HEK293 (cell line): Measurements from ENCODE around the gene HSD17B2.

ENCODE experiments used
- CTCF ChIA-PET: fragments of 350-600 bp; formaldehyde crosslinking; extraction: SDS; loops from one replicate; lab custom pipeline; 2021; ENCODE audit warnings: antibody characterized with exemption; lab: Yijun Ruan, JAX
- POLR2A ChIA-PET: fragments of 300-600 bp; formaldehyde crosslinking; extraction: SDS; loops from one replicate; lab custom pipeline; 2020; ENCODE audit warnings: antibody characterized with exemption, inconsistent platforms; lab: Yijun Ruan, JAX
- H3K27ac ChIP-seq: fragments of 200-500 bp; sonication (Bioruptor generic); 2 replicates; pipeline ENCODE4 v1.5.1; 2014; ENCODE audit warnings: low read depth, low read length, control low read depth, inconsistent platforms; ENCODE audit errors: extremely low read depth
- H3K36me3 ChIP-seq, 2 experiments: fragments of 200-500 bp in 1 of 2; sonication (Bioruptor generic) in 1 of 2; 1 replicate in 1 of 2; 2 replicates in 1 of 2; pipeline ENCODE4 v1.5.1; 2014 to 2017; ENCODE audit warnings: inconsistent platforms in 2 of 2, low read length in 2 of 2; ENCODE audit not compliant: control insufficient read depth in 2 of 2, insufficient read depth in 1 of 2
- H3K4me1 ChIP-seq: fragments of 200-500 bp; sonication (Bioruptor generic); 2 replicates; pipeline ENCODE4 v1.5.1; 2014; ENCODE audit warnings: mild to moderate bottlenecking, low read length, inconsistent platforms; ENCODE audit not compliant: control insufficient read depth, insufficient read depth
- H3K4me3 ChIP-seq: 2 replicates; pipeline ENCODE4 v1.5.1; 2011; ENCODE audit warnings: low read depth, mild to moderate bottlenecking, control low read depth, low read length, moderate library complexity
- H3K9me3 ChIP-seq: fragments of 200-500 bp; sonication (Bioruptor generic); 2 replicates; pipeline ENCODE4 v1.5.1; 2014; ENCODE audit warnings: low read depth, low read length, inconsistent platforms; ENCODE audit not compliant: control insufficient read depth, insufficient read depth
- EGR2 ChIP-seq: fragments of 450-650 bp; formaldehyde crosslinking; IDR thresholded peaks from 2 replicates; pipeline ENCODE4 v1.5.1; 2016; ENCODE audit warnings: low read depth, missing biosample characterization, missing genetic modification characterization
- GLI4 ChIP-seq: fragments of 450-650 bp; formaldehyde crosslinking; IDR thresholded peaks from 2 replicates; pipeline ENCODE4 v1.5.1; 2016; ENCODE audit warnings: missing biosample characterization, missing genetic modification characterization
- GLIS1 ChIP-seq: fragments of 450-650 bp; formaldehyde crosslinking; IDR thresholded peaks from 2 replicates; pipeline ENCODE4 v1.5.1; 2016; ENCODE audit warnings: missing biosample characterization, missing genetic modification characterization
- ZBTB48 ChIP-seq: fragments of 450-650 bp; formaldehyde crosslinking; IDR thresholded peaks from 2 replicates; pipeline ENCODE4 v1.5.1; 2016; ENCODE audit warnings: missing biosample characterization, missing genetic modification characterization
- ZBTB7A ChIP-seq: fragments of 450-650 bp; formaldehyde crosslinking; IDR thresholded peaks from 2 replicates; pipeline ENCODE4 v1.5.1; 2016; ENCODE audit warnings: low read depth, missing biosample characterization, missing genetic modification characterization
- ZFP3 ChIP-seq: fragments of 450-650 bp; formaldehyde crosslinking; IDR thresholded peaks from 2 replicates; pipeline ENCODE4 v1.5.1; 2016; ENCODE audit warnings: low read depth, missing biosample characterization, missing genetic modification characterization
- ZNF121 ChIP-seq: fragments of 450-650 bp; formaldehyde crosslinking; IDR thresholded peaks from 2 replicates; pipeline ENCODE4 v1.5.1; 2016; ENCODE audit warnings: missing biosample characterization, missing genetic modification characterization
- ZNF140 ChIP-seq: fragments of 450-650 bp; formaldehyde crosslinking; IDR thresholded peaks from 2 replicates; pipeline ENCODE4 v1.5.1; 2016; ENCODE audit warnings: missing biosample characterization, missing genetic modification characterization
- ZNF2 ChIP-seq: fragments of 450-650 bp; formaldehyde crosslinking; IDR thresholded peaks from 2 replicates; pipeline ENCODE4 v1.5.1; 2016; ENCODE audit warnings: missing biosample characterization, missing genetic modification characterization
- ZNF202 ChIP-seq: fragments of 450-650 bp; formaldehyde crosslinking; IDR thresholded peaks from 2 replicates; pipeline ENCODE4 v1.5.1; 2016; ENCODE audit warnings: missing biosample characterization, missing genetic modification characterization, borderline replicate concordance
- ZNF354C ChIP-seq: fragments of 450-650 bp; formaldehyde crosslinking; IDR thresholded peaks from 2 replicates; pipeline ENCODE4 v1.5.1; 2016; ENCODE audit warnings: missing biosample characterization, missing genetic modification characterization, low read depth, borderline replicate concordance
- ZNF404 ChIP-seq: fragments of 450-650 bp; formaldehyde crosslinking; IDR thresholded peaks from 2 replicates; pipeline ENCODE4 v1.5.1; 2017; ENCODE audit warnings: missing biosample characterization, missing genetic modification characterization
- ZNF416 ChIP-seq: fragments of 450-650 bp; formaldehyde crosslinking; IDR thresholded peaks from 2 replicates; pipeline ENCODE4 v1.5.1; 2016; ENCODE audit warnings: missing biosample characterization, missing genetic modification characterization
- ZNF624 ChIP-seq: fragments of 450-650 bp; formaldehyde crosslinking; IDR thresholded peaks from 2 replicates; pipeline ENCODE4 v1.5.1; 2017; ENCODE audit warnings: missing biosample characterization, missing genetic modification characterization
- ZNF639 ChIP-seq: fragments of 450-650 bp; formaldehyde crosslinking; IDR thresholded peaks from 2 replicates; pipeline ENCODE4 v1.5.1; 2016; ENCODE audit warnings: missing biosample characterization, missing genetic modification characterization
- ZNF704 ChIP-seq: fragments of 450-650 bp; formaldehyde crosslinking; IDR thresholded peaks from 2 replicates; pipeline ENCODE4 v1.5.1; 2016; ENCODE audit warnings: missing biosample characterization, missing genetic modification characterization
- ZNF747 ChIP-seq: fragments of 450-650 bp; formaldehyde crosslinking; IDR thresholded peaks from 2 replicates; pipeline ENCODE4 v1.5.1; 2016; ENCODE audit warnings: missing biosample characterization, missing genetic modification characterization
- ZNF830 ChIP-seq: fragments of 450-650 bp; IDR thresholded peaks from 2 replicates; pipeline ENCODE4 v1.5.0; 2018; ENCODE audit warnings: missing biosample characterization, missing genetic modification characterization, low read depth, mild to moderate bottlenecking, moderate library complexity
- ZSCAN4 ChIP-seq: fragments of 450-650 bp; formaldehyde crosslinking; IDR thresholded peaks from 2 replicates; pipeline ENCODE4 v1.5.1; 2017; ENCODE audit warnings: missing biosample characterization, missing genetic modification characterization
- TF ChIP-seq, protein P1 (sequence below): fragments of 450-650 bp; formaldehyde crosslinking; IDR thresholded peaks from 2 replicates; pipeline ENCODE4 v1.5.1; 2016; ENCODE audit warnings: missing biosample characterization, missing genetic modification characterization, borderline replicate concordance
- TF ChIP-seq, protein P2 (sequence below): sonication (generic); formaldehyde crosslinking; IDR thresholded peaks from 2 replicates; pipeline ENCODE4 v1.8.1; 2022; ENCODE audit warnings: mild to moderate bottlenecking, moderate library complexity, missing genetic modification reagents
- TF ChIP-seq, protein P3 (sequence below): fragments of 450-650 bp; formaldehyde crosslinking; IDR thresholded peaks from 2 replicates; pipeline ENCODE4; 2016; ENCODE audit warnings: missing biosample characterization, missing genetic modification characterization

HSD17B2 gene

DNA sequence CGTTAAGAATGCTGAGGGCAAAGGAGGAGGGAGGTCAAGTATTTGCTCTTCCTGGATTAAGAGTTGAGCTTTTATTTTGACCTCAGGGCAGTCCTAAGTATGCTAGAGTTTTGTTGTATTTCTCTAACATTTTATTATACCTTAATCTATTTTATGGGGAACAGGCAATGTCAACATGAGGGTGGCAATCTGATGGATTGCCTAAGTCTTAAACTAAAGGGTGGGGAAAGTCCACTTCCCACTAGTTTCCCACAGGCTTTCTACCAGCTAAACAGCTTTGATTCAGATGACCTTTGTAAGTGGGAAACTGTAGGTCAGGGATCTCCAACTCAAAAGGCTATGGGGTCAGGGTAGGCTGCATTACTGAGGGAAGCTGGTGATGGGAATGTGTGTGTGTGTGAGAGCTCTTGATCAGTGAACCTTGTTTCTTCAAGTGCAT lies 24.9 kb downstream of the HSD17B2 start:
- POLR2A ChIA-PET: no interaction called here
- CTCF ChIA-PET: interaction anchor here (0.7 to 1.2 kb wide), 3 partner anchors 8 to 170 kb away, joined by 3 to 4 read pairs (median 3); no protein-coding TSS in a partner anchor
- Histone ChIP-seq H3K4me1 (no peaks in the 10 kb centered on the region), H3K36me3 (no peaks in the 10 kb centered on the region), H3K27ac (no peak overlapping the region), H3K4me3 (no peak overlapping the region), H3K9me3 (no peaks in the 10 kb centered on the region)
- TF ChIP-seq, protein P1, sequence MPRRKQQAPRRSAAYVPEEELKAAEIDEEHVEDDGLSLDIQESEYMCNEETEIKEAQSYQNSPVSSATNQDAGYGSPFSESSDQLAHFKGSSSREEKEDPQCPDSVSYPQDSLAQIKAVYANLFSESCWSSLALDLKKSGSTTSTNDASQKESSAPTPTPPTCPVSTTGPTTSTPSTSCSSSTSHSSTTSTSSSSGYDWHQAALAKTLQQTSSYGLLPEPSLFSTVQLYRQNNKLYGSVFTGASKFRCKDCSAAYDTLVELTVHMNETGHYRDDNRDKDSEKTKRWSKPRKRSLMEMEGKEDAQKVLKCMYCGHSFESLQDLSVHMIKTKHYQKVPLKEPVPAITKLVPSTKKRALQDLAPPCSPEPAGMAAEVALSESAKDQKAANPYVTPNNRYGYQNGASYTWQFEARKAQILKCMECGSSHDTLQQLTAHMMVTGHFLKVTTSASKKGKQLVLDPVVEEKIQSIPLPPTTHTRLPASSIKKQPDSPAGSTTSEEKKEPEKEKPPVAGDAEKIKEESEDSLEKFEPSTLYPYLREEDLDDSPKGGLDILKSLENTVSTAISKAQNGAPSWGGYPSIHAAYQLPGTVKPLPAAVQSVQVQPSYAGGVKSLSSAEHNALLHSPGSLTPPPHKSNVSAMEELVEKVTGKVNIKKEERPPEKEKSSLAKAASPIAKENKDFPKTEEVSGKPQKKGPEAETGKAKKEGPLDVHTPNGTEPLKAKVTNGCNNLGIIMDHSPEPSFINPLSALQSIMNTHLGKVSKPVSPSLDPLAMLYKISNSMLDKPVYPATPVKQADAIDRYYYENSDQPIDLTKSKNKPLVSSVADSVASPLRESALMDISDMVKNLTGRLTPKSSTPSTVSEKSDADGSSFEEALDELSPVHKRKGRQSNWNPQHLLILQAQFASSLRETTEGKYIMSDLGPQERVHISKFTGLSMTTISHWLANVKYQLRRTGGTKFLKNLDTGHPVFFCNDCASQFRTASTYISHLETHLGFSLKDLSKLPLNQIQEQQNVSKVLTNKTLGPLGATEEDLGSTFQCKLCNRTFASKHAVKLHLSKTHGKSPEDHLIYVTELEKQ (tag by site-specific recombination): no peak

GRCh38 chr16:82061861-82062525 lies 26.9 kb downstream of the HSD17B2 start:
- H3K4me3 ChIP-seq: no peak overlapping the region
- H3K36me3 ChIP-seq: no peaks in the 10 kb centered on the region
- H3K27ac ChIP-seq: no peak overlapping the region
- no peaks in the 10 kb centered on the region for H3K9me3 ChIP-seq
- CTCF ChIA-PET: interaction anchor here (0.6 to 1.8 kb wide), 14 partner anchors 13 to 638 kb away, joined by 3 to 7 read pairs (median 3); no protein-coding TSS in a partner anchor
- H3K4me1 ChIP-seq: no peaks in the 10 kb centered on the region
- no peak for TF ChIP-seq ZNF404 (tag by site-specific recombination)
- TF ChIP-seq GLI4 (tag by site-specific recombination): no peak
- TF ChIP-seq ZBTB7A: no peak
- no peak for TF ChIP-seq ZNF624 (tag by site-specific recombination)
- TF ChIP-seq, protein P2, sequence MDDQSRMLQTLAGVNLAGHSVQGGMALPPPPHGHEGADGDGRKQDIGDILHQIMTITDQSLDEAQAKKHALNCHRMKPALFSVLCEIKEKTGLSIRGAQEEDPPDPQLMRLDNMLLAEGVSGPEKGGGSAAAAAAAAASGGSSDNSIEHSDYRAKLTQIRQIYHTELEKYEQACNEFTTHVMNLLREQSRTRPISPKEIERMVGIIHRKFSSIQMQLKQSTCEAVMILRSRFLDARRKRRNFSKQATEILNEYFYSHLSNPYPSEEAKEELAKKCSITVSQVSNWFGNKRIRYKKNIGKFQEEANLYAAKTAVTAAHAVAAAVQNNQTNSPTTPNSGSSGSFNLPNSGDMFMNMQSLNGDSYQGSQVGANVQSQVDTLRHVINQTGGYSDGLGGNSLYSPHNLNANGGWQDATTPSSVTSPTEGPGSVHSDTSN (CRISPR knock-in tag): no peak
- TF ChIP-seq ZNF202: no peak
- TF ChIP-seq, protein P3, sequence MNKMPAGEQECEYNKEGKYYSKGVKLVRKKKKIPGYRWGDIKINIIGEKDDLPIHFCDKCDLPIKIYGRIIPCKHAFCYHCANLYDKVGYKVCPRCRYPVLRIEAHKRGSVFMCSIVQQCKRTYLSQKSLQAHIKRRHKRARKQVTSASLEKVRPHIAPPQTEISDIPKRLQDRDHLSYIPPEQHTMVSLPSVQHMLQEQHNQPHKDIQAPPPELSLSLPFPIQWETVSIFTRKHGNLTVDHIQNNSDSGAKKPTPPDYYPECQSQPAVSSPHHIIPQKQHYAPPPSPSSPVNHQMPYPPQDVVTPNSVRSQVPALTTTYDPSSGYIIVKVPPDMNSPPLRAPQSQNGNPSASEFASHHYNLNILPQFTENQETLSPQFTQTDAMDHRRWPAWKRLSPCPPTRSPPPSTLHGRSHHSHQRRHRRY (tag by site-specific recombination): no peak
- no peak for TF ChIP-seq EGR2 (tag by site-specific recombination)
- TF ChIP-seq ZNF140 (tag by site-specific recombination): no peak
- no peak for TF ChIP-seq ZNF830 (tag by site-specific recombination)
- TF ChIP-seq ZNF639 (tag by site-specific recombination): no peak
- POLR2A ChIA-PET: interaction anchor here (0.7 kb wide), 1 partner anchor 107 kb away, joined by 3 read pairs; no protein-coding TSS in a partner anchor

- Histone ChIP-seq H3K27ac (no peak overlapping the region), H3K9me3 (no peaks in the 10 kb centered on the region), H3K4me1 (no peaks in the 10 kb centered on the region), H3K36me3 (no peaks in the 10 kb centered on the region), H3K4me3 (no peak overlapping the region)
- ChIA-PET POLR2A (no interaction called here), CTCF (interaction anchor here (0.7 to 1.8 kb wide), 5 partner anchors 20 to 172 kb away, joined by 3 to 4 read pairs (median 3); no protein-coding TSS in a partner anchor)
- no peak for TF ChIP-seq ZNF704 (tag by site-specific recombination)
- TF ChIP-seq ZNF2 (tag by site-specific recombination): no peak
- TF ChIP-seq ZFP3 (tag by site-specific recombination): no peak
- TF ChIP-seq ZNF416: no peak
- no peak for TF ChIP-seq ZNF354C (tag by site-specific recombination)
- TF ChIP-seq ZBTB48 (tag by site-specific recombination): no peak
- TF ChIP-seq ZNF121 (tag by site-specific recombination): no peak
- TF ChIP-seq ZNF747 (tag by site-specific recombination): no peak
- TF ChIP-seq ZSCAN4 (tag by site-specific recombination): no peak
- TF ChIP-seq GLIS1: no peak
Measured at GRCh38 chr16:82062645-82063058, 27.6 kb downstream of the HSD17B2 start.
